EL (cell line): Measurements from ENCODE around the gene AP4B1.

ENCODE experiments used
- DNase-seq: peaks from one replicate; pipeline ENCODE4 v3.0.0-alpha.2; 2016

The AP4B1 gene

GRCh38 chr1:113929750-113930498 is 25.3 kb upstream of the AP4B1 start:
- peak; percentile 42 for DNase-seq

- peak; percentile 88 for DNase-seq
These were observed 24.5 kb upstream of the AP4B1 start, which contains the start of gene HIPK1 for GRCh38 chr1:113928941-113929749. HIPK1 (plus strand) TSS chr1:113929324.

GRCh38 chr1:113928187-113928930 is 23.8 kb upstream of the AP4B1 start:
- no peak for DNase-seq

- DNase-seq: no peak
These were observed 19.9 kb upstream of the AP4B1 start for GRCh38 chr1:113924473-113924872.

GRCh38 chr1:113922957-113923356 is 18.4 kb upstream of the AP4B1 start:
- no peak for DNase-seq

GRCh38 chr1:113918243-113918642 is 13.6 kb upstream of the AP4B1 start:
- DNase-seq: no peak

- peak; percentile 38 for DNase-seq
These were observed 12.9 kb upstream of the AP4B1 start for GRCh38 chr1:113917400-113918082.

GRCh38 chr1:113916974-113917373 is 12.4 kb upstream of the AP4B1 start:
- DNase-seq: no peak

- no peak for DNase-seq
These were observed 9.5 kb upstream of the AP4B1 start for GRCh38 chr1:113913887-113914664.

- DNase-seq: no peak
These were observed 8.7 kb upstream of the AP4B1 start for GRCh38 chr1:113913312-113913668.

- peak; percentile 83 for DNase-seq
These were observed 8.2 kb upstream of the AP4B1 start for GRCh38 chr1:113912594-113913311.

- DNase-seq: no peak
These were observed 849 bp upstream of the AP4B1 start for GRCh38 chr1:113905435-113905861.

- DNase-seq: no peak
These were observed 316 bp downstream of the AP4B1 start for GRCh38 chr1:113904293-113904673.

- DNase-seq: no peak
These were observed 902 bp downstream of the AP4B1 start for GRCh38 chr1:113903501-113904292.

GRCh38 chr1:113901191-113901590 is 3.4 kb downstream of the AP4B1 start:
- DNase-seq: no peak

GRCh38 chr1:113899111-113899510 is 5.5 kb downstream of the AP4B1 start:
- DNase-seq: no peak

- no peak for DNase-seq
These were observed 6.3 kb downstream of the AP4B1 start for GRCh38 chr1:113898241-113898814.

- no peak for DNase-seq
These were observed 8.6 kb downstream of the AP4B1 start for GRCh38 chr1:113895961-113896360.

- DNase-seq: no peak
These were observed 9.5 kb downstream of the AP4B1 start for GRCh38 chr1:113895098-113895497.

GRCh38 chr1:113893267-113893666 is 11.3 kb downstream of the AP4B1 start:
- DNase-seq: no peak
